H9 (cell line): ENCODE data around the gene PNRC1. TPM values are rescaled to one million over a fixed set of nuclear protein-coding genes. Genes with fewer than 3 reads are reported as not detected.
A peak's percentile ranks its signal among the peaks of the same experiment; 100 is the strongest.

Source experiments
- DNase-seq: peaks from one replicate; pipeline ENCODE4 v3.0.0-alpha.2; 2017
- H2AFZ ChIP-seq: one replicate; pipeline ENCODE4 v1.6.1; 2013; ENCODE audit warnings: mild to moderate bottlenecking, low read length, control low read depth, moderate library complexity
- H2AK5ac ChIP-seq: 2 replicates; pipeline ENCODE4 v1.6.1; 2013; ENCODE audit warnings: low read length, control low read depth, mixed read lengths; ENCODE audit not compliant: insufficient read length
- H2BK120ac ChIP-seq: one replicate; pipeline ENCODE4 v1.6.1; 2013; ENCODE audit warnings: low read depth, mild to moderate bottlenecking, low read length, control low read depth, inconsistent platforms; ENCODE audit not compliant: poor library complexity, severe bottlenecking
- H2BK12ac ChIP-seq: 2 replicates; pipeline ENCODE4 v1.6.1; 2013; ENCODE audit warnings: low read length, control low read depth, mixed read lengths, low read depth; ENCODE audit not compliant: insufficient read length
- H2BK15ac ChIP-seq: 2 replicates; pipeline ENCODE4 v1.6.1; 2013; ENCODE audit warnings: low read depth, low read length, control low read depth
- H2BK20ac ChIP-seq: one replicate; pipeline ENCODE4 v1.6.1; 2013; ENCODE audit warnings: low read depth, mild to moderate bottlenecking, low read length, control low read depth, inconsistent platforms; ENCODE audit not compliant: poor library complexity, severe bottlenecking
- H2BK5ac ChIP-seq: 2 replicates; pipeline ENCODE4 v1.6.1; 2013; ENCODE audit warnings: low read length, control low read depth, mixed read lengths; ENCODE audit not compliant: insufficient read length
- H3K14ac ChIP-seq: 2 replicates; pipeline ENCODE4 v1.6.1; 2013; ENCODE audit warnings: low read length, control low read depth; ENCODE audit not compliant: insufficient read depth
- H3K18ac ChIP-seq: 2 replicates; pipeline ENCODE4 v1.6.1; 2013; ENCODE audit warnings: low read depth, mild to moderate bottlenecking, mixed read lengths, low read length, control low read depth; ENCODE audit not compliant: insufficient read length
- H3K23ac ChIP-seq: 2 replicates; pipeline ENCODE4 v1.6.1; 2013; ENCODE audit warnings: low read length, control low read depth, mixed read lengths, low read depth; ENCODE audit not compliant: insufficient read length
- H3K23me2 ChIP-seq: 2 replicates; pipeline ENCODE4 v1.6.1; 2013; ENCODE audit warnings: low read depth, mild to moderate bottlenecking, mixed read lengths, low read length, control low read depth; ENCODE audit not compliant: insufficient read length, poor library complexity, severe bottlenecking
- H3K27ac ChIP-seq: 2 replicates; pipeline ENCODE4 v1.5.1; 2013; ENCODE audit warnings: low read length, control low read depth, mixed read lengths, low read depth; ENCODE audit not compliant: insufficient read length
- H3K27me3 ChIP-seq: 2 replicates; pipeline ENCODE4 v1.6.1; 2013; ENCODE audit warnings: low read length, control low read depth, inconsistent platforms; ENCODE audit not compliant: insufficient read depth
- H3K4ac ChIP-seq: 2 replicates; pipeline ENCODE4 v1.6.1; 2013; ENCODE audit warnings: low read depth, mild to moderate bottlenecking, control low read depth, inconsistent platforms, low read length, moderate library complexity
- H3K4me1 ChIP-seq: 2 replicates; pipeline ENCODE4 v1.6.1; 2013; ENCODE audit warnings: low read length, control low read depth, inconsistent platforms; ENCODE audit not compliant: insufficient read depth
- H3K4me2 ChIP-seq: 2 replicates; pipeline ENCODE4 v1.6.1; 2013; ENCODE audit warnings: low read length, control low read depth, mixed read lengths; ENCODE audit not compliant: insufficient read length, insufficient read depth
- H3K56ac ChIP-seq: 2 replicates; pipeline ENCODE4 v1.6.1; 2013; ENCODE audit warnings: low read depth, mild to moderate bottlenecking, mixed read lengths, low read length, control low read depth; ENCODE audit not compliant: insufficient read length
- H3K79me1 ChIP-seq: 2 replicates; pipeline ENCODE4 v1.6.1; 2013; ENCODE audit warnings: low read depth, mild to moderate bottlenecking, moderate library complexity, low read length, control low read depth, inconsistent platforms; ENCODE audit not compliant: insufficient read depth, poor library complexity, severe bottlenecking
- H3K79me2 ChIP-seq: 2 replicates; pipeline ENCODE4 v1.6.1; 2013; ENCODE audit warnings: low read length, control low read depth, inconsistent platforms; ENCODE audit not compliant: insufficient read depth
- H3K9ac ChIP-seq: 2 replicates; pipeline ENCODE4 v1.6.1; 2013; ENCODE audit warnings: low read length, control low read depth, mixed read lengths; ENCODE audit not compliant: insufficient read length; ENCODE audit errors: extremely low read depth
- H3K9me3 ChIP-seq: one replicate; pipeline ENCODE4 v1.6.1; 2013; ENCODE audit warnings: low read depth, low read length, inconsistent platforms; ENCODE audit not compliant: control insufficient read depth
- H3T11ph ChIP-seq: one replicate; pipeline ENCODE4 v1.6.1; 2013; ENCODE audit warnings: mild to moderate bottlenecking, low read length, control low read depth, inconsistent platforms
- H4K20me1 ChIP-seq: one replicate; pipeline ENCODE4 v1.6.1; 2013; ENCODE audit not compliant: control insufficient read depth, insufficient read length, insufficient read depth
- H4K5ac ChIP-seq: 2 replicates; pipeline ENCODE4 v1.6.1; 2013; ENCODE audit warnings: low read depth, mild to moderate bottlenecking, mixed read lengths, low read length, control low read depth; ENCODE audit not compliant: insufficient read length
- H4K8ac ChIP-seq: replicated peaks from 2 replicates; pipeline ENCODE4 v1.6.1; 2013; ENCODE audit warnings: low read length, control low read depth, mixed read lengths, low read depth; ENCODE audit not compliant: insufficient read length
- H4K91ac ChIP-seq: 2 replicates; pipeline ENCODE4 v1.6.1; 2013; ENCODE audit warnings: low read depth, mild to moderate bottlenecking, moderate library complexity, mixed read lengths, low read length, control low read depth; ENCODE audit not compliant: insufficient read length
- H3K27ac Mint-ChIP-seq, 3 experiments: 2 replicates in 2 of 3; 3 replicates in 1 of 3; pipeline ENCODE4 v1.8.0; 2020 to 2021; ENCODE audit warnings: mixed read lengths in 3 of 3, mild to moderate bottlenecking in 1 of 3, moderate library complexity in 1 of 3
- H3K27me3 Mint-ChIP-seq: 2 replicates; pipeline ENCODE4 v1.8.0; 2021; ENCODE audit warnings: low read depth, mild to moderate bottlenecking, moderate library complexity, mixed read lengths
- H3K36me3 Mint-ChIP-seq, 3 experiments: 2 replicates in 2 of 3; 3 replicates in 1 of 3; pipeline ENCODE4 v1.8.0; 2020 to 2021; ENCODE audit warnings: low read depth in 3 of 3, mixed read lengths in 3 of 3; ENCODE audit not compliant: insufficient read depth in 1 of 3
- H3K4me1 Mint-ChIP-seq, 2 experiments: 2 replicates each; pipeline ENCODE4 v1.8.0; 2020; ENCODE audit warnings: mixed read lengths in 2 of 2
- H3K4me3 Mint-ChIP-seq, 2 experiments: 2 replicates in 1 of 2; 3 replicates in 1 of 2; pipeline ENCODE4 v1.8.0; 2020 to 2021; ENCODE audit warnings: mild to moderate bottlenecking in 2 of 2, mixed read lengths in 2 of 2, moderate library complexity in 1 of 2
- H3K9me3 Mint-ChIP-seq, 2 experiments: 2 replicates in 1 of 2; 3 replicates in 1 of 2; pipeline ENCODE4 v1.8.0; 2020; ENCODE audit warnings: mild to moderate bottlenecking in 2 of 2, mixed read lengths in 2 of 2, moderate library complexity in 1 of 2
- CTCF ChIP-seq: fragments of 200-600 bp; sonication (generic); conservative IDR thresholded peaks from 3 replicates; pipeline ENCODE4 v1.8.0; 2021; ENCODE audit warnings: antibody characterized with exemption, mild to moderate bottlenecking
- WGBS: extraction: QIAGEN DNeasy Blood & Tissue Kit; methylation state at CpG from one replicate; pipeline ENCODE4 v1.1.7; 2013; ENCODE audit warnings: missing lambda C conversion rate, low lambda C conversion rate, mixed read lengths; ENCODE audit not compliant: insufficient read length; ENCODE audit errors: extremely low coverage; 5-methylcytosine and 5-hydroxymethylcytosine counted together
- total RNA-seq: library from RNA; stranded (reverse); gene quantifications from 2 replicates; pipeline ENCODE4 v1.2.1, GENCODE V29; 2021

Gene PNRC1
- total RNA-seq, 1 experiment from 2014 or later = 57.4 TPM

- Histone ChIP-seq H3K27ac (no peak overlapping the region), H2BK20ac (no peak overlapping the region), H2AK5ac (no peak overlapping the region), H3K18ac (no peak overlapping the region), H2AFZ (no peak overlapping the region), H3K79me2 (no peaks in the 10 kb centered on the region), H4K8ac (no peak overlapping the region), H4K91ac (no peak overlapping the region), H3K4ac (no peak overlapping the region), H2BK12ac (no peak overlapping the region), H3K9me3 (no peaks in the 10 kb centered on the region), H3K14ac (no peak overlapping the region), H3T11ph (no peak overlapping the region), H3K4me2 (no peak overlapping the region), H2BK15ac (no peak overlapping the region), H2BK5ac (no peak overlapping the region), H3K27me3 (no peaks in the 10 kb centered on the region), H3K79me1 (no peaks in the 10 kb centered on the region), H3K56ac (no peak overlapping the region), H3K23ac (no peak overlapping the region), H2BK120ac (no peak overlapping the region), H4K20me1 (no peaks in the 10 kb centered on the region), H4K5ac (no peak overlapping the region), H3K9ac (no peak overlapping the region), H3K4me1 (no peaks in the 10 kb centered on the region), H3K23me2 (no peaks in the 10 kb centered on the region)
- Mint-ChIP-seq H3K4me3 (no peak overlapping the region), H3K36me3 (peaks cover 9 to 21% (median 9%) of the 10 kb centered on the region in 3 experiments), H3K4me1 (peaks cover 18 to 19% of the 10 kb centered on the region in 2 experiments), H3K27me3 (peaks cover 1% of the 10 kb centered on the region; the same call in 1 of the 2 replicates), H3K9me3 (peaks cover 22 to 24% of the 10 kb centered on the region in 2 experiments), H3K27ac (peak overlapping the region in 1 of 3 experiments; percentile 83; a peak in 4 of 7 replicates)
- no peak for TF ChIP-seq CTCF
- WGBS = no CpG with 5 or more reads among the region's 7 CpGs
- DNase-seq = no peak
These were observed 45.8 kb upstream of the PNRC1 start for GRCh38 chr6:89034586-89035251.
